Adrenal gland (tissue), 5 donors: ENCODE measurements around the gene ADK.

Source experiments
- CTCF ChIP-seq, 6 experiments: fragments of 450-650 bp in 4 of 6; fragments of 200-600 bp in 2 of 6; sonication (generic) in 1 of 6; IDR thresholded peaks; 1 replicate in 5 of 6; 2 replicates in 1 of 6; pipeline versions ENCODE4 v1.5.1 to v1.8.0; 2016 to 2021; ENCODE audit warnings: antibody characterized with exemption in 6 of 6, mild to moderate bottlenecking in 2 of 6, moderate library complexity in 1 of 6
- POLR2A ChIP-seq, 2 donors: fragments of 450-650 bp; IDR thresholded peaks; one replicate each; pipeline ENCODE4 v1.6.1; 2017; ENCODE audit warnings: antibody characterized with exemption in 2 of 2, mild to moderate bottlenecking in 2 of 2, moderate library complexity in 1 of 2
- donor health status: DM: no; HTN: no; CAD: no.

- no peak for TF ChIP-seq POLR2A (IDR thresholded peaks at IDR 0.05)
- TF ChIP-seq CTCF (IDR thresholded peaks at IDR 0.05): no peak
Observed at GRCh38 chr10:74328388-74328787, 177.4 kb downstream of the ADK start.
